HepG2 (cell line): Measurements from ENCODE around the gene ASXL3.

Experiments
- AFF4 ChIP-seq: sonication (generic); formaldehyde crosslinking; IDR thresholded peaks from 2 replicates; pipeline ENCODE4 v1.4.0; 2020; ENCODE audit warnings: missing genetic modification reagents
- CEBPZ ChIP-seq: IDR thresholded peaks from 2 replicates; pipeline ENCODE4 v1.6.1; 2012; ENCODE audit warnings: low read length, improper control_type of control experiment
- MYNN ChIP-seq: sonication (generic); formaldehyde crosslinking; IDR thresholded peaks from 2 replicates; pipeline ENCODE4 v1.4.0; 2020; ENCODE audit warnings: mild to moderate bottlenecking, low read depth, missing genetic modification reagents
- RBM39 ChIP-seq: fragments of 200-400 bp; formaldehyde crosslinking; IDR thresholded peaks from one replicate; pipeline ENCODE4 v1.6.1; 2018; ENCODE audit warnings: antibody characterized with exemption, mild to moderate bottlenecking, low read depth, low read length; ENCODE audit not compliant: poor library complexity, severe bottlenecking
- SETDB1 ChIP-seq: sonication (generic); formaldehyde crosslinking; IDR thresholded peaks from 2 replicates; pipeline ENCODE4 v1.5.1; 2020; ENCODE audit warnings: missing genetic modification reagents, mild to moderate bottlenecking, borderline replicate concordance
- ZNF460 ChIP-seq: sonication (generic); formaldehyde crosslinking; IDR thresholded peaks from 2 replicates; pipeline ENCODE4 v1.5.1; 2020; ENCODE audit warnings: missing genetic modification reagents, mild to moderate bottlenecking, borderline replicate concordance
- ZNF512 ChIP-seq: sonication (generic); formaldehyde crosslinking; IDR thresholded peaks from 2 replicates; pipeline ENCODE4 v1.4.0; 2020; ENCODE audit warnings: mild to moderate bottlenecking, missing genetic modification reagents
- ZNF614 ChIP-seq: IDR thresholded peaks from 2 replicates; pipeline ENCODE4 v1.6.1; 2018; ENCODE audit warnings: missing biosample characterization, missing genetic modification reagents, inconsistent platforms, borderline replicate concordance

- TF ChIP-seq MYNN (CRISPR knock-in tag) (no peak), CEBPZ (no peak), ZNF614 (CRISPR knock-in tag) (no peak), ZNF460 (no peak), AFF4 (CRISPR knock-in tag) (no peak), ZNF512 (CRISPR knock-in tag) (no peak), SETDB1 (CRISPR knock-in tag) (no peak), RBM39 (no peak)
Measured at GRCh38 chr18:33744032-33744697, 166.1 kb downstream of the ASXL3 start.
